ENCODE data around the gene TBC1D19.

TBC1D19 gene

GRCh38 chr4:26737385-26737784, 153.5 kb downstream of the TBC1D19 start:
- no peak for DNase-seq

- DNase-seq, result no peak
These were observed 157.6 kb downstream of the TBC1D19 start for GRCh38 chr4:26741491-26741871.

GRCh38 chr4:26746802-26747213, 162.9 kb downstream of the TBC1D19 start:
- no peak for DNase-seq

- no peak for DNase-seq
These were observed 164.9 kb downstream of the TBC1D19 start for GRCh38 chr4:26748811-26749210.

GRCh38 chr4:26749867-26750266, 166.0 kb downstream of the TBC1D19 start:
- no peak for DNase-seq

GRCh38 chr4:26751004-26751403, 167.1 kb downstream of the TBC1D19 start:
- no peak for DNase-seq

GRCh38 chr4:26751838-26752237, 168.0 kb downstream of the TBC1D19 start:
- no peak for DNase-seq

GRCh38 chr4:26753187-26753586, 169.3 kb downstream of the TBC1D19 start:
- DNase-seq, result no peak

GRCh38 chr4:26753617-26754016, 169.7 kb downstream of the TBC1D19 start:
- DNase-seq, result no peak

- DNase-seq, result no peak
These were observed 173.9 kb downstream of the TBC1D19 start for GRCh38 chr4:26757751-26758150.

- DNase-seq, result no peak
These were observed 175.0 kb downstream of the TBC1D19 start for GRCh38 chr4:26758899-26759298.

- no peak for DNase-seq
These were observed 178.8 kb downstream of the TBC1D19 start for GRCh38 chr4:26762650-26763049.

- no peak for DNase-seq
These were observed 179.2 kb downstream of the TBC1D19 start for GRCh38 chr4:26763063-26763462.

- no peak for DNase-seq
These were observed 179.8 kb downstream of the TBC1D19 start for GRCh38 chr4:26763648-26764047.

- no peak for DNase-seq
These were observed 180.3 kb downstream of the TBC1D19 start for GRCh38 chr4:26764231-26764630.

GRCh38 chr4:26765515-26765914, 181.6 kb downstream of the TBC1D19 start:
- no peak for DNase-seq

GRCh38 chr4:26766141-26766540, 182.3 kb downstream of the TBC1D19 start:
- DNase-seq, result no peak

GRCh38 chr4:26772096-26772873, 188.4 kb downstream of the TBC1D19 start:
- no peak for DNase-seq

- no peak for DNase-seq
These were observed 195.3 kb downstream of the TBC1D19 start for GRCh38 chr4:26779224-26779623.

GRCh38 chr4:26779674-26780073, 195.8 kb downstream of the TBC1D19 start:
- DNase-seq, result no peak

GRCh38 chr4:26780539-26780938, 196.7 kb downstream of the TBC1D19 start:
- DNase-seq, result no peak

- DNase-seq, result no peak
These were observed 198.4 kb downstream of the TBC1D19 start for GRCh38 chr4:26782168-26782829.

- DNase-seq, result no peak
These were observed 198.9 kb downstream of the TBC1D19 start for GRCh38 chr4:26782830-26783202.

GRCh38 chr4:26784207-26784865, 200.5 kb downstream of the TBC1D19 start:
- no peak for DNase-seq

Data from cerebellar nuclear complex (tissue), 1 donor.